ENCODE data around the gene PHF14.

GRCh38 chr7:11141541-11141940 is 167.9 kb downstream of the PHF14 start:
- TF ChIP-seq, protein P1, sequence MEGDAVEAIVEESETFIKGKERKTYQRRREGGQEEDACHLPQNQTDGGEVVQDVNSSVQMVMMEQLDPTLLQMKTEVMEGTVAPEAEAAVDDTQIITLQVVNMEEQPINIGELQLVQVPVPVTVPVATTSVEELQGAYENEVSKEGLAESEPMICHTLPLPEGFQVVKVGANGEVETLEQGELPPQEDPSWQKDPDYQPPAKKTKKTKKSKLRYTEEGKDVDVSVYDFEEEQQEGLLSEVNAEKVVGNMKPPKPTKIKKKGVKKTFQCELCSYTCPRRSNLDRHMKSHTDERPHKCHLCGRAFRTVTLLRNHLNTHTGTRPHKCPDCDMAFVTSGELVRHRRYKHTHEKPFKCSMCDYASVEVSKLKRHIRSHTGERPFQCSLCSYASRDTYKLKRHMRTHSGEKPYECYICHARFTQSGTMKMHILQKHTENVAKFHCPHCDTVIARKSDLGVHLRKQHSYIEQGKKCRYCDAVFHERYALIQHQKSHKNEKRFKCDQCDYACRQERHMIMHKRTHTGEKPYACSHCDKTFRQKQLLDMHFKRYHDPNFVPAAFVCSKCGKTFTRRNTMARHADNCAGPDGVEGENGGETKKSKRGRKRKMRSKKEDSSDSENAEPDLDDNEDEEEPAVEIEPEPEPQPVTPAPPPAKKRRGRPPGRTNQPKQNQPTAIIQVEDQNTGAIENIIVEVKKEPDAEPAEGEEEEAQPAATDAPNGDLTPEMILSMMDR (IDR thresholded peaks at IDR 0.05) = no peak
- no peak for TF ChIP-seq POLR2A (IDR thresholded peaks at IDR 0.05)
